Gastrocnemius medialis (tissue), 4 donors: ENCODE results near the gene PRR9. TPM values are rescaled to one million over a fixed set of nuclear protein-coding genes. Genes with fewer than 3 reads are reported as not detected.
A peak's percentile ranks its signal among the peaks of the same experiment; 100 is the strongest.

Source experiments
- ATAC-seq, 2 donors: fragments of 150-250 bp; one replicate each; pipeline ENCODE4 v1.9.1; 2016
- DNase-seq, 2 donors: peaks; one replicate each; pipeline ENCODE4 v3.0.0-alpha.2; 2019
- H3K27ac ChIP-seq, 4 donors: fragments of 200-600 bp; sonication (generic); 1 replicate in 1 of 4; 2 replicates in 3 of 4; pipeline ENCODE4 v1.5.1; 2016 to 2018; ENCODE audit warnings: mild to moderate bottlenecking in 2 of 4, moderate library complexity in 1 of 4
- H3K27me3 ChIP-seq, 3 donors: fragments of 200-600 bp; sonication (generic) in 2 of 3; 1 replicate in 1 of 3; 2 replicates in 2 of 3; pipeline versions ENCODE4 v1.5.1 to v1.6.0; 2016 to 2019; ENCODE audit warnings: mild to moderate bottlenecking in 1 of 3, moderate library complexity in 1 of 3
- H3K36me3 ChIP-seq, 2 donors: fragments of 200-600 bp; sonication (generic) in 1 of 2; one replicate each; pipeline ENCODE4 v1.5.1; 2017 to 2018
- H3K4me1 ChIP-seq, 2 donors: fragments of 200-600 bp; sonication (generic) in 1 of 2; one replicate each; pipeline ENCODE4 v1.5.1; 2016 to 2017; ENCODE audit warnings: mild to moderate bottlenecking in 2 of 2
- H3K4me3 ChIP-seq, 4 donors: fragments of 200-600 bp; sonication (generic) in 3 of 4; 1 replicate in 1 of 4; 2 replicates in 3 of 4; pipeline ENCODE4 v1.5.1; 2016 to 2019; ENCODE audit warnings: mild to moderate bottlenecking in 2 of 4
- H3K9me3 ChIP-seq, 3 donors: fragments of 200-600 bp; sonication (generic) in 2 of 3; 1 replicate in 1 of 3; 2 replicates in 2 of 3; pipeline ENCODE4 v1.5.1; 2016 to 2019
- CTCF ChIP-seq, 5 experiments: fragments of 450-650 bp in 3 of 5; fragments of 200-600 bp in 2 of 5; sonication (generic) in 2 of 5; IDR thresholded peaks in 4 of 5; conservative IDR thresholded peaks in 1 of 5; 1 replicate in 4 of 5; 2 replicates in 1 of 5; pipeline ENCODE4 v1.5.1; 2016 to 2019; ENCODE audit warnings: antibody characterized with exemption in 5 of 5, mild to moderate bottlenecking in 3 of 5, moderate library complexity in 3 of 5
- POLR2A ChIP-seq, 2 donors: fragments of 450-650 bp; IDR thresholded peaks; one replicate each; pipeline ENCODE4 v1.6.1; 2017; ENCODE audit warnings: antibody characterized with exemption in 2 of 2, mild to moderate bottlenecking in 2 of 2, moderate library complexity in 2 of 2
- in situ Hi-C, 4 donors: fragments of 200-750 bp; cut with MboI; loops; one replicate each; pipeline versions ENCODE4 v1.15.0 to v1.8.0; 2017; ENCODE audit warnings: low sequenced_read_pairs in 4 of 4
- intact Hi-C: fragments of 100-400 bp; cut with DNase I; formaldehyde crosslinking; loops from one replicate; pipeline ENCODE4 v1.15.1; 2023; ENCODE audit warnings: low total_unique reads
- total RNA-seq, 4 donors: library from RNA; depleted of rRNA; stranded (reverse); fragments of >200 nt; gene quantifications; one replicate each; pipeline versions ENCODE4 v1.1.0 to v1.2.3, GENCODE V29; 2016

The PRR9 gene
- total RNA-seq, 4 donors from 2014 or later, result not detected

- DNase-seq, result no peak
- no peak for ATAC-seq
- Histone ChIP-seq H3K4me1 (peaks cover 4 to 7% of the 10 kb centered on the region in 2 donors), H3K27me3 (peaks cover 47 to 61% (median 48%) of the 10 kb centered on the region in 3 donors), H3K4me3 (peak overlapping the region; percentile 34 to 50 (median 42)), H3K36me3 (no peaks in the 10 kb centered on the region), H3K27ac (no peak overlapping the region), H3K9me3 (no peaks in the 10 kb centered on the region)
- intact Hi-C loops, result no loop called here
- TF ChIP-seq POLR2A (IDR thresholded peaks at IDR 0.05) (no peak), CTCF (IDR thresholded peaks at IDR 0.05 in 4 of 5, conservative IDR thresholded peaks at IDR 0.05 in 1 of 5) (no peak)
- in situ Hi-C loops, result no loop called here
These were observed 43.3 kb downstream of the PRR9 start for GRCh38 chr1:153260585-153261280.

- H3K27me3 ChIP-seq, result peaks cover 47 to 65% (median 48%) of the 10 kb centered on the region in 3 donors
- peaks cover 4 to 7% of the 10 kb centered on the region in 2 donors for H3K4me1 ChIP-seq
- ATAC-seq (no peak), DNase-seq (no peak)
- intact Hi-C loops, result no loop called here
- in situ Hi-C loops, result no loop called here
- no peak overlapping the region for H3K27ac ChIP-seq
- peak overlapping the region; percentile 34 to 50 (median 42) for H3K4me3 ChIP-seq
- TF ChIP-seq POLR2A (IDR thresholded peaks at IDR 0.05) (no peak), CTCF (IDR thresholded peaks at IDR 0.05 in 4 of 5, conservative IDR thresholded peaks at IDR 0.05 in 1 of 5) (no peak)
- H3K9me3 ChIP-seq, result no peaks in the 10 kb centered on the region
- no peaks in the 10 kb centered on the region for H3K36me3 ChIP-seq
These were observed 44.1 kb downstream of the PRR9 start for GRCh38 chr1:153261281-153262069.

GRCh38 chr1:153262070-153262366, 44.6 kb downstream of the PRR9 start:
- ATAC-seq (no peak), DNase-seq (no peak)
- H3K4me3 ChIP-seq, result peak overlapping the region; percentile 34 to 50 (median 42)
- in situ Hi-C loops (no loop called here), intact Hi-C loops (no loop called here)
- no peak overlapping the region for H3K27ac ChIP-seq
- no peaks in the 10 kb centered on the region for H3K36me3 ChIP-seq
- H3K9me3 ChIP-seq, result no peaks in the 10 kb centered on the region
- TF ChIP-seq CTCF (IDR thresholded peaks at IDR 0.05 in 4 of 5, conservative IDR thresholded peaks at IDR 0.05 in 1 of 5) (no peak), POLR2A (IDR thresholded peaks at IDR 0.05) (no peak)
- H3K27me3 ChIP-seq, result peaks cover 47 to 65% (median 48%) of the 10 kb centered on the region in 3 donors
- peaks cover 4 to 7% of the 10 kb centered on the region in 2 donors for H3K4me1 ChIP-seq

DNA sequence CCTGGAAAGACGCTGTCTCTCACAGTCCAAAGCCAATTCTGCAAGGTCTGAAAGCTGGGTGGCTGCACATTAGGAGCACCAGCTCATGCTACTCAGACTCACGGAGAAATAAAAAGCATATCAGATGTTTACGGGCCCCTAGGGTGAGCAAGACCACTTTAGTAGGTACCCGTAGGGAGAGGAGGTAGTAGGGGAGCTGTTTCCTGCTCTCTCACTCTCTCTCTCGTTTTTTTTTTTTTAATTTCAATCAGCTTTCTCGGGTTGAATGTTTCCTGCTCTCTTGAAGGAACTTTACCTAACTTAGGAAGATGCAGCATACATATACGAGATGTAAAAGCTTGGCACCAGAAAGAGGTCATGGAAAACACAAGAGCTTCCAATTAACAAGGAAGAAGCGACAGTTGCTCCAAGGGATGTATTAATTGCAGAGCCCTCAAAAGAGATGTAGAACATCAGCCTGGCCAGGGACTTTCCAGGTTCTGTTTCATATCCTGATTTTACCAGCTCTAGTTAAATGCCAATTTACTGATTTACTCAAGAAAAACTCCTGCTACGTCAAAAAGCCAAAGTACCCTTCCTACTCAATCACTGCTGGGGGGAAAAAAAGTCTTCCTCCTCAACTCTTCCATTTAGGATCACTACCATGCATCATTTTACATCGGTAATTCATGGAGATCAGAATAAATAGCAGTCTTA, 45.2 kb downstream of the PRR9 start:
- H3K4me1 ChIP-seq, result peaks cover 4 to 7% of the 10 kb centered on the region in 2 donors
- peak overlapping the region in 1 of 4 donors; percentile 47 for H3K4me3 ChIP-seq
- no peak for DNase-seq
- in situ Hi-C loops (no loop called here), intact Hi-C loops (no loop called here)
- no peaks in the 10 kb centered on the region for H3K9me3 ChIP-seq
- ATAC-seq, result no peak
- H3K27me3 ChIP-seq, result peaks cover 47 to 65% (median 48%) of the 10 kb centered on the region in 3 donors
- no peak overlapping the region for H3K27ac ChIP-seq
- H3K36me3 ChIP-seq, result no peaks in the 10 kb centered on the region
- no peak for TF ChIP-seq CTCF (IDR thresholded peaks at IDR 0.05 in 4 of 5, conservative IDR thresholded peaks at IDR 0.05 in 1 of 5)
- no peak for TF ChIP-seq POLR2A (IDR thresholded peaks at IDR 0.05)
